Stimulated activated memory B cell treated with anti-CD40 and anti-IgM and Interleukin-4, amounts not matched to agents 10 μg/mL and 1 μg/mL and 100 μg/mL, for 72 hours (primary cell): ENCODE results near the gene AADACL2.

Experiments used
- ATAC-seq: fragments of 150-1000 bp; cut with Tn5 transposase; 2 replicates; pipeline ENCODE4 v1.10.0; 2021
- H3K27ac Mint-ChIP-seq: one replicate; pipeline ENCODE4 v1.8.0; 2022; ENCODE audit warnings: mild to moderate bottlenecking, mixed read lengths
- H3K27me3 Mint-ChIP-seq: one replicate; pipeline ENCODE4 v1.8.0; 2022; ENCODE audit warnings: mixed read lengths
- H3K36me3 Mint-ChIP-seq: one replicate; pipeline ENCODE4 v1.8.0; 2022; ENCODE audit warnings: mixed read lengths
- H3K4me1 Mint-ChIP-seq: one replicate; pipeline ENCODE4 v1.8.0; 2022; ENCODE audit warnings: mixed read lengths
- H3K4me3 Mint-ChIP-seq: one replicate; pipeline ENCODE4 v1.8.0; 2022; ENCODE audit warnings: mild to moderate bottlenecking, moderate library complexity, mixed read lengths
- H3K9me3 Mint-ChIP-seq: one replicate; pipeline ENCODE4 v1.8.0; 2022; ENCODE audit warnings: mixed read lengths

AADACL2 gene

GRCh38 chr3:151733613-151734012 is at the start of gene AADACL2:
TSS of gene AADACL2 (plus strand) at chr3:151733927. CDS start at chr3:151734036, 109 bp downstream.
- Mint-ChIP-seq H3K4me3 (no peak within 1 kb of the TSS), H3K27ac (no peak within 1 kb of the TSS), H3K4me1 (no peaks in the 10 kb centered on the region), H3K9me3 (peaks cover 9% of the 10 kb centered on the region), H3K36me3 (no peaks in the 10 kb centered on the region), H3K27me3 (no peaks in the 10 kb centered on the region)
- no peak for ATAC-seq

GRCh38 chr3:151684094-151684493 is 49.6 kb upstream of the AADACL2 start:
- no peak for ATAC-seq
- no peaks in the 10 kb centered on the region for H3K9me3 Mint-ChIP-seq
- no peak overlapping the region for H3K27ac Mint-ChIP-seq
- H3K36me3 Mint-ChIP-seq: no peaks in the 10 kb centered on the region
- no peak overlapping the region for H3K4me3 Mint-ChIP-seq
- peaks cover 24% of the 10 kb centered on the region for H3K27me3 Mint-ChIP-seq
- H3K4me1 Mint-ChIP-seq: no peaks in the 10 kb centered on the region

GRCh38 chr3:151686257-151686656 is 47.5 kb upstream of the AADACL2 start:
- no peak for ATAC-seq
- H3K4me1 Mint-ChIP-seq: no peaks in the 10 kb centered on the region
- H3K27ac Mint-ChIP-seq: no peak overlapping the region
- H3K27me3 Mint-ChIP-seq: peaks cover 11% of the 10 kb centered on the region
- H3K4me3 Mint-ChIP-seq: no peak overlapping the region
- H3K9me3 Mint-ChIP-seq: no peaks in the 10 kb centered on the region
- no peaks in the 10 kb centered on the region for H3K36me3 Mint-ChIP-seq

- ATAC-seq: no peak
- H3K9me3 Mint-ChIP-seq: no peaks in the 10 kb centered on the region
- H3K36me3 Mint-ChIP-seq: no peaks in the 10 kb centered on the region
- H3K27ac Mint-ChIP-seq: no peak overlapping the region
- H3K4me1 Mint-ChIP-seq: no peaks in the 10 kb centered on the region
- H3K4me3 Mint-ChIP-seq: no peak overlapping the region
- peaks cover 3% of the 10 kb centered on the region for H3K27me3 Mint-ChIP-seq
Measured at GRCh38 chr3:151687076-151687475, 46.7 kb upstream of the AADACL2 start.

GRCh38 chr3:151688571-151688970 is 45.2 kb upstream of the AADACL2 start:
- H3K27ac Mint-ChIP-seq: no peak overlapping the region
- no peak for ATAC-seq
- H3K36me3 Mint-ChIP-seq: no peaks in the 10 kb centered on the region
- H3K4me1 Mint-ChIP-seq: no peaks in the 10 kb centered on the region
- H3K9me3 Mint-ChIP-seq: no peaks in the 10 kb centered on the region
- no peak overlapping the region for H3K4me3 Mint-ChIP-seq
- H3K27me3 Mint-ChIP-seq: no peaks in the 10 kb centered on the region

GRCh38 chr3:151690645-151691044 is 43.1 kb upstream of the AADACL2 start:
- Mint-ChIP-seq H3K27ac (no peak overlapping the region), H3K27me3 (no peaks in the 10 kb centered on the region), H3K36me3 (no peaks in the 10 kb centered on the region), H3K4me3 (no peak overlapping the region), H3K9me3 (no peaks in the 10 kb centered on the region), H3K4me1 (no peaks in the 10 kb centered on the region)
- ATAC-seq: no peak

GRCh38 chr3:151697496-151697895 is 36.2 kb upstream of the AADACL2 start:
- no peaks in the 10 kb centered on the region for H3K27me3 Mint-ChIP-seq
- no peak overlapping the region for H3K27ac Mint-ChIP-seq
- H3K36me3 Mint-ChIP-seq: no peaks in the 10 kb centered on the region
- H3K4me3 Mint-ChIP-seq: no peak overlapping the region
- no peak for ATAC-seq
- no peaks in the 10 kb centered on the region for H3K4me1 Mint-ChIP-seq
- peaks cover 4% of the 10 kb centered on the region for H3K9me3 Mint-ChIP-seq

GRCh38 chr3:151707216-151707615 is 26.5 kb upstream of the AADACL2 start:
- Mint-ChIP-seq H3K4me1 (no peaks in the 10 kb centered on the region), H3K4me3 (no peak overlapping the region), H3K9me3 (peaks cover 7% of the 10 kb centered on the region), H3K27ac (no peak overlapping the region), H3K36me3 (no peaks in the 10 kb centered on the region), H3K27me3 (peaks cover 9% of the 10 kb centered on the region)
- no peak for ATAC-seq

- Mint-ChIP-seq H3K27me3 (peaks cover 9% of the 10 kb centered on the region), H3K27ac (no peak overlapping the region), H3K36me3 (no peaks in the 10 kb centered on the region), H3K9me3 (peaks cover 12% of the 10 kb centered on the region), H3K4me3 (no peak overlapping the region), H3K4me1 (no peaks in the 10 kb centered on the region)
- ATAC-seq: no peak
Measured at GRCh38 chr3:151708868-151709267, 24.9 kb upstream of the AADACL2 start.

GRCh38 chr3:151709847-151710246 is 23.9 kb upstream of the AADACL2 start:
- Mint-ChIP-seq H3K27ac (no peak overlapping the region), H3K36me3 (no peaks in the 10 kb centered on the region), H3K4me3 (no peak overlapping the region), H3K27me3 (peaks cover 9% of the 10 kb centered on the region), H3K9me3 (peaks cover 12% of the 10 kb centered on the region), H3K4me1 (no peaks in the 10 kb centered on the region)
- no peak for ATAC-seq

GRCh38 chr3:151721294-151721693 is 12.4 kb upstream of the AADACL2 start:
- no peaks in the 10 kb centered on the region for H3K36me3 Mint-ChIP-seq
- H3K4me1 Mint-ChIP-seq: no peaks in the 10 kb centered on the region
- peaks cover 2% of the 10 kb centered on the region for H3K9me3 Mint-ChIP-seq
- ATAC-seq: no peak
- H3K4me3 Mint-ChIP-seq: no peak overlapping the region
- peaks cover 9% of the 10 kb centered on the region for H3K27me3 Mint-ChIP-seq
- no peak overlapping the region for H3K27ac Mint-ChIP-seq

- H3K4me1 Mint-ChIP-seq: no peaks in the 10 kb centered on the region
- no peak for ATAC-seq
- no peak overlapping the region for H3K4me3 Mint-ChIP-seq
- H3K27ac Mint-ChIP-seq: no peak overlapping the region
- H3K9me3 Mint-ChIP-seq: peaks cover 5% of the 10 kb centered on the region
- peaks cover 9% of the 10 kb centered on the region for H3K27me3 Mint-ChIP-seq
- H3K36me3 Mint-ChIP-seq: no peaks in the 10 kb centered on the region
Measured at GRCh38 chr3:151722856-151723255, 10.9 kb upstream of the AADACL2 start.

GRCh38 chr3:151724576-151725562 is 8.9 kb upstream of the AADACL2 start:
- no peaks in the 10 kb centered on the region for H3K36me3 Mint-ChIP-seq
- H3K9me3 Mint-ChIP-seq: peaks cover 5% of the 10 kb centered on the region
- no peak for ATAC-seq
- H3K27me3 Mint-ChIP-seq: peaks cover 9% of the 10 kb centered on the region
- no peaks in the 10 kb centered on the region for H3K4me1 Mint-ChIP-seq
- no peak overlapping the region for H3K4me3 Mint-ChIP-seq
- no peak overlapping the region for H3K27ac Mint-ChIP-seq

- H3K36me3 Mint-ChIP-seq: no peaks in the 10 kb centered on the region
- H3K4me1 Mint-ChIP-seq: no peaks in the 10 kb centered on the region
- H3K27me3 Mint-ChIP-seq: peaks cover 9% of the 10 kb centered on the region
- H3K4me3 Mint-ChIP-seq: no peak overlapping the region
- no peak for ATAC-seq
- peaks cover 5% of the 10 kb centered on the region for H3K9me3 Mint-ChIP-seq
- H3K27ac Mint-ChIP-seq: no peak overlapping the region
Measured at GRCh38 chr3:151726016-151726415, 7.7 kb upstream of the AADACL2 start.

GRCh38 chr3:151732861-151733260 is 866 bp upstream of the AADACL2 start:
- H3K27me3 Mint-ChIP-seq: no peaks in the 10 kb centered on the region
- peaks cover 9% of the 10 kb centered on the region for H3K9me3 Mint-ChIP-seq
- H3K4me3 Mint-ChIP-seq: no peak overlapping the region
- no peaks in the 10 kb centered on the region for H3K4me1 Mint-ChIP-seq
- H3K36me3 Mint-ChIP-seq: no peaks in the 10 kb centered on the region
- H3K27ac Mint-ChIP-seq: no peak overlapping the region
- ATAC-seq: no peak

GRCh38 chr3:151740581-151740980 is 6.9 kb downstream of the AADACL2 start:
- no peaks in the 10 kb centered on the region for H3K36me3 Mint-ChIP-seq
- H3K9me3 Mint-ChIP-seq: peaks cover 9% of the 10 kb centered on the region
- H3K4me3 Mint-ChIP-seq: no peak overlapping the region
- no peak overlapping the region for H3K27ac Mint-ChIP-seq
- H3K27me3 Mint-ChIP-seq: no peaks in the 10 kb centered on the region
- no peaks in the 10 kb centered on the region for H3K4me1 Mint-ChIP-seq
- no peak for ATAC-seq
